OCI-LY1 (cell line): ENCODE data around the gene CHST5.

ENCODE experiments used
- CTCF ChIP-seq: fragments of 200-600 bp; sonication (generic), shearing (Covaris generic); IDR thresholded peaks from 2 replicates; pipeline ENCODE4 v1.5.1; 2017; ENCODE audit warnings: mild to moderate bottlenecking, antibody characterized with exemption, low read length, moderate library complexity, mixed read lengths
- EZH2 ChIP-seq: fragments of 200-600 bp; sonication (generic), shearing (Covaris generic); IDR thresholded peaks from 2 replicates; pipeline ENCODE4 v1.8.0; 2017; ENCODE audit warnings: borderline replicate concordance, mixed run types, mild to moderate bottlenecking, antibody characterized with exemption, low read length, moderate library complexity, mixed read lengths

- TF ChIP-seq CTCF (no peak), EZH2 (no peak)
Measured at GRCh38 chr16:75503801-75504200, 32.1 kb downstream of the CHST5 start.
